ENCODE measurements around the gene SPAG17. TPM values are rescaled to one million over a fixed set of nuclear protein-coding genes. Genes with fewer than 3 reads are reported as not detected.

SPAG17 gene
- total and polyA plus RNA-seq, 2 of the 13 experiments (the other 11 are each of a cell fraction or from before 2014, with no cell fraction given) = not detected

DNA sequence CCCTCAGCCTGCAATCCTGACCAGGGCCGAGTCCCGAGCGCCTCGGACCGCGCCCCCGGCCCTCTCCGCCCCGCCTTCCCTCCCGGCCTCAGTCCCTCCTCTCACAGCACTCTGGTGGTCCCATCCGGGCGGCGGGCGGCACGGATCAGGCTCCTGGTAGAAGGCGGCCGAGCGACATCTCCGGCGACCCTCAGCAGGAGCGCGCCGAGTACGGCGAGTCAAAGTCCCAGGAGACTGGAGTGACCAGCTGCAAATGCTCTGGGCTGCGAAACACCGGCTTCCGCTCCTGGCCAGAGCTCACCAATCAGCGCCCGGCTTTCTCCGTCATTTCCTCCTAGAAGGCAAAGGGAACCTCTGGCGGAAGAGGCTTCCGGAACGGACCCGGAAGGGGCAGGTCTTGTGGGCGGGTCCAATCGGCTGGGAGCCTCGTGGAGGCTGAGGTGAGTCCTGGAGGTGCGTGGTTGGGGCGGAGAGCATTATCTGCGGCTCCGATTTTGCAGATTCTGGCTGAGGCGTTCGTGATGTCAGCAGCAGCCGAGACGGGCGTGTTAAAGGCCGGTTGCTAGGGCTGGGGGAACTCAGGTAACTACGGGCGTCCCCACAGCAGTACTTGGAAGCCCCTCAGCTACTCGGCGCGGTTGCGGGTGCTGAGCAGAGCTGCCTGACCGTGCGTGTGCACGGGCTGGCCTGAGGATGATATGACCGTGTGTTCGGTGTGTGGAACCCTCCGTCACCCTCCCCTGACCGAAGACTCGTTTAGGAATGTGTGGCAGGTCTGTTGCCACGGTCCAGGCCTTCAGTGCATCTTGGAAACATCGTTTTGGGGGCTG is 255.5 kb downstream of the SPAG17 start, which contains the start of the genes GDAP2 and WDR3 (continued):
- TF ChIP-seq, protein P1, sequence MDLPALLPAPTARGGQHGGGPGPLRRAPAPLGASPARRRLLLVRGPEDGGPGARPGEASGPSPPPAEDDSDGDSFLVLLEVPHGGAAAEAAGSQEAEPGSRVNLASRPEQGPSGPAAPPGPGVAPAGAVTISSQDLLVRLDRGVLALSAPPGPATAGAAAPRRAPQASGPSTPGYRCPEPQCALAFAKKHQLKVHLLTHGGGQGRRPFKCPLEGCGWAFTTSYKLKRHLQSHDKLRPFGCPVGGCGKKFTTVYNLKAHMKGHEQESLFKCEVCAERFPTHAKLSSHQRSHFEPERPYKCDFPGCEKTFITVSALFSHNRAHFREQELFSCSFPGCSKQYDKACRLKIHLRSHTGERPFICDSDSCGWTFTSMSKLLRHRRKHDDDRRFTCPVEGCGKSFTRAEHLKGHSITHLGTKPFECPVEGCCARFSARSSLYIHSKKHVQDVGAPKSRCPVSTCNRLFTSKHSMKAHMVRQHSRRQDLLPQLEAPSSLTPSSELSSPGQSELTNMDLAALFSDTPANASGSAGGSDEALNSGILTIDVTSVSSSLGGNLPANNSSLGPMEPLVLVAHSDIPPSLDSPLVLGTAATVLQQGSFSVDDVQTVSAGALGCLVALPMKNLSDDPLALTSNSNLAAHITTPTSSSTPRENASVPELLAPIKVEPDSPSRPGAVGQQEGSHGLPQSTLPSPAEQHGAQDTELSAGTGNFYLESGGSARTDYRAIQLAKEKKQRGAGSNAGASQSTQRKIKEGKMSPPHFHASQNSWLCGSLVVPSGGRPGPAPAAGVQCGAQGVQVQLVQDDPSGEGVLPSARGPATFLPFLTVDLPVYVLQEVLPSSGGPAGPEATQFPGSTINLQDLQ (CRISPR knock-in tag; IDR thresholded peaks at IDR 0.05) = no peak; the same call in 1 of the 2 replicates
- TF ChIP-seq, protein P2, sequence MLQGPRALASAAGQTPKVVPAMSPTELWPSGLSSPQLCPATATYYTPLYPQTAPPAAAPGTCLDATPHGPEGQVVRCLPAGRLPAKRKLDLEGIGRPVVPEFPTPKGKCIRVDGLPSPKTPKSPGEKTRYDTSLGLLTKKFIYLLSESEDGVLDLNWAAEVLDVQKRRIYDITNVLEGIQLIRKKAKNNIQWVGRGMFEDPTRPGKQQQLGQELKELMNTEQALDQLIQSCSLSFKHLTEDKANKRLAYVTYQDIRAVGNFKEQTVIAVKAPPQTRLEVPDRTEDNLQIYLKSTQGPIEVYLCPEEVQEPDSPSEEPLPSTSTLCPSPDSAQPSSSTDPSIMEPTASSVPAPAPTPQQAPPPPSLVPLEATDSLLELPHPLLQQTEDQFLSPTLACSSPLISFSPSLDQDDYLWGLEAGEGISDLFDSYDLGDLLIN (CRISPR knock-in tag; IDR thresholded peaks at IDR 0.05; ENCODE audit: borderline replicate concordance) = no peak
- TF ChIP-seq, protein P3, sequence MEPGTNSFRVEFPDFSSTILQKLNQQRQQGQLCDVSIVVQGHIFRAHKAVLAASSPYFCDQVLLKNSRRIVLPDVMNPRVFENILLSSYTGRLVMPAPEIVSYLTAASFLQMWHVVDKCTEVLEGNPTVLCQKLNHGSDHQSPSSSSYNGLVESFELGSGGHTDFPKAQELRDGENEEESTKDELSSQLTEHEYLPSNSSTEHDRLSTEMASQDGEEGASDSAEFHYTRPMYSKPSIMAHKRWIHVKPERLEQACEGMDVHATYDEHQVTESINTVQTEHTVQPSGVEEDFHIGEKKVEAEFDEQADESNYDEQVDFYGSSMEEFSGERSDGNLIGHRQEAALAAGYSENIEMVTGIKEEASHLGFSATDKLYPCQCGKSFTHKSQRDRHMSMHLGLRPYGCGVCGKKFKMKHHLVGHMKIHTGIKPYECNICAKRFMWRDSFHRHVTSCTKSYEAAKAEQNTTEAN (CRISPR knock-in tag; conservative IDR thresholded peaks at IDR 0.05) = no peak
- TF ChIP-seq GFI1 (CRISPR knock-in tag; IDR thresholded peaks at IDR 0.05; ENCODE audit: borderline replicate concordance) (no peak), YEATS4 (CRISPR knock-in tag; IDR thresholded peaks at IDR 0.05; ENCODE audit: borderline replicate concordance) (peak; percentile 49), ETV5 (CRISPR knock-in tag; IDR thresholded peaks at IDR 0.05; ENCODE audit: borderline replicate concordance) (peak; percentile 45; the same call in 1 of the 2 replicates), PCBP1 (IDR thresholded peaks at IDR 0.05; ENCODE audit: borderline replicate concordance, low read depth, low read length) (0 out of 2 replicates have a peak, but pooled peaks have one; percentile 25), ZBED4 (CRISPR knock-in tag; IDR thresholded peaks at IDR 0.05; ENCODE audit: borderline replicate concordance) (no peak), FOXA3 (CRISPR knock-in tag; IDR thresholded peaks at IDR 0.05) (no peak), SMAD3 (CRISPR knock-in tag; IDR thresholded peaks at IDR 0.05) (no peak; the same call in 1 of the 2 replicates)
- TF ChIP-seq, protein P4, sequence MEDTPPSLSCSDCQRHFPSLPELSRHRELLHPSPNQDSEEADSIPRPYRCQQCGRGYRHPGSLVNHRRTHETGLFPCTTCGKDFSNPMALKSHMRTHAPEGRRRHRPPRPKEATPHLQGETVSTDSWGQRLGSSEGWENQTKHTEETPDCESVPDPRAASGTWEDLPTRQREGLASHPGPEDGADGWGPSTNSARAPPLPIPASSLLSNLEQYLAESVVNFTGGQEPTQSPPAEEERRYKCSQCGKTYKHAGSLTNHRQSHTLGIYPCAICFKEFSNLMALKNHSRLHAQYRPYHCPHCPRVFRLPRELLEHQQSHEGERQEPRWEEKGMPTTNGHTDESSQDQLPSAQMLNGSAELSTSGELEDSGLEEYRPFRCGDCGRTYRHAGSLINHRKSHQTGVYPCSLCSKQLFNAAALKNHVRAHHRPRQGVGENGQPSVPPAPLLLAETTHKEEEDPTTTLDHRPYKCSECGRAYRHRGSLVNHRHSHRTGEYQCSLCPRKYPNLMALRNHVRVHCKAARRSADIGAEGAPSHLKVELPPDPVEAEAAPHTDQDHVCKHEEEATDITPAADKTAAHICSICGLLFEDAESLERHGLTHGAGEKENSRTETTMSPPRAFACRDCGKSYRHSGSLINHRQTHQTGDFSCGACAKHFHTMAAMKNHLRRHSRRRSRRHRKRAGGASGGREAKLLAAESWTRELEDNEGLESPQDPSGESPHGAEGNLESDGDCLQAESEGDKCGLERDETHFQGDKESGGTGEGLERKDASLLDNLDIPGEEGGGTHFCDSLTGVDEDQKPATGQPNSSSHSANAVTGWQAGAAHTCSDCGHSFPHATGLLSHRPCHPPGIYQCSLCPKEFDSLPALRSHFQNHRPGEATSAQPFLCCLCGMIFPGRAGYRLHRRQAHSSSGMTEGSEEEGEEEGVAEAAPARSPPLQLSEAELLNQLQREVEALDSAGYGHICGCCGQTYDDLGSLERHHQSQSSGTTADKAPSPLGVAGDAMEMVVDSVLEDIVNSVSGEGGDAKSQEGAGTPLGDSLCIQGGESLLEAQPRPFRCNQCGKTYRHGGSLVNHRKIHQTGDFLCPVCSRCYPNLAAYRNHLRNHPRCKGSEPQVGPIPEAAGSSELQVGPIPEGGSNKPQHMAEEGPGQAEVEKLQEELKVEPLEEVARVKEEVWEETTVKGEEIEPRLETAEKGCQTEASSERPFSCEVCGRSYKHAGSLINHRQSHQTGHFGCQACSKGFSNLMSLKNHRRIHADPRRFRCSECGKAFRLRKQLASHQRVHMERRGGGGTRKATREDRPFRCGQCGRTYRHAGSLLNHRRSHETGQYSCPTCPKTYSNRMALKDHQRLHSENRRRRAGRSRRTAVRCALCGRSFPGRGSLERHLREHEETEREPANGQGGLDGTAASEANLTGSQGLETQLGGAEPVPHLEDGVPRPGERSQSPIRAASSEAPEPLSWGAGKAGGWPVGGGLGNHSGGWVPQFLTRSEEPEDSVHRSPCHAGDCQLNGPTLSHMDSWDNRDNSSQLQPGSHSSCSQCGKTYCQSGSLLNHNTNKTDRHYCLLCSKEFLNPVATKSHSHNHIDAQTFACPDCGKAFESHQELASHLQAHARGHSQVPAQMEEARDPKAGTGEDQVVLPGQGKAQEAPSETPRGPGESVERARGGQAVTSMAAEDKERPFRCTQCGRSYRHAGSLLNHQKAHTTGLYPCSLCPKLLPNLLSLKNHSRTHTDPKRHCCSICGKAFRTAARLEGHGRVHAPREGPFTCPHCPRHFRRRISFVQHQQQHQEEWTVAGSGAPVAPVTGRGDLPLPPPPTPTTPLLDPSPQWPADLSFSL (CRISPR knock-in tag; IDR thresholded peaks at IDR 0.05) = peak; percentile 37; the same call in 1 of the 2 replicates
